Measurements from ENCODE around the gene NEDD1. TPM values are rescaled to one million over a fixed set of nuclear protein-coding genes. Genes with fewer than 3 reads are reported as not detected.

The NEDD1 gene
- total and polyA plus RNA-seq, 4 donors = 2.4 to 28.9 (median 3.9) TPM

DNA sequence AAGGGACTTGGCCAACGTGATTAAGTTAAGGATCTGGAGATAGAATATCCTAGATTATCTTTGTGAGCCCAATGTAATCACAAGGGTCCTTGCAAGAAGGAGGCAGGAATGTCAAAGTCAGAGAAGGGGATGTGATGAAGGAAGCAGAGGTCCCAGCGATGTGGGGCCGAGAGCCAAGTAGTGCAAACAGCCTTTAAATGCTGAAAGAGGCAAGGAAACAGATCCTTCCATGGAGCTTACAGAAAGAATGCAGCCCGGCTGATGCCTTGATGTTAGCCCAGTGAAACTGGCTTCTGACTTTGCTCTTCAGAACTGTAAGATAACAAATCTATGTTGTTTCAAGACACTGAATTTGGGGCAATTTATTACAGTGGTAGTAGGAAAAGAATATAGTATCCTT, 74.9 kb downstream of the NEDD1 start:
- Histone ChIP-seq H3K9ac (ENCODE audit: low read depth in 1 of 2, low read length in 2 of 2) (no peak overlapping the region), H3K4me3 (ENCODE audit: low read depth in 1 of 3, low read length in 3 of 3) (no peak overlapping the region), H3K36me3 (ENCODE audit: control insufficient read depth in 4 of 4, insufficient read depth in 3 of 4, low read depth in 1 of 4, low read length in 3 of 4) (no peaks in the 10 kb centered on the region), H3K4me1 (ENCODE audit: control insufficient read depth in 4 of 4, insufficient read depth in 4 of 4, low read length in 3 of 4) (peaks cover 0 to 11% (median 3%) of the 10 kb centered on the region in 4 donors), H3K27me3 (ENCODE audit: control insufficient read depth in 4 of 4, insufficient read depth in 4 of 4, low read length in 3 of 4) (peaks cover 0 to 3% (median 1%) of the 10 kb centered on the region in 4 donors), H3K9me3 (ENCODE audit: control insufficient read depth in 4 of 4, low read length in 3 of 4) (no peaks in the 10 kb centered on the region), H3K27ac (ENCODE audit: low read depth in 1 of 2, low read length in 2 of 2) (no peak overlapping the region)
- no peak for DNase-seq (ENCODE audit: low spot score)
- no peak for TF ChIP-seq CTCF (IDR thresholded peaks at IDR 0.05; ENCODE audit: low read depth, low read length, missing input control)
- TF ChIP-seq HNF4G (IDR thresholded peaks at IDR 0.05) = no peak
- TF ChIP-seq TAF1 (conservative IDR thresholded peaks at IDR 0.05) = no peak
- no peak for TF ChIP-seq FOXA2 (IDR thresholded peaks at IDR 0.05)
- no peak for TF ChIP-seq NR2F2 (IDR thresholded peaks at IDR 0.05)
- WGBS = 67% methylated on average over 4 of the region's 4 CpGs

GRCh38 chr12:96982671-96983070, 75.6 kb downstream of the NEDD1 start:
- H3K27ac ChIP-seq (ENCODE audit: low read depth in 1 of 2, low read length in 2 of 2) = no peak overlapping the region
- H3K9me3 ChIP-seq (ENCODE audit: control insufficient read depth in 4 of 4, low read length in 3 of 4) = no peaks in the 10 kb centered on the region
- no peak overlapping the region for H3K4me3 ChIP-seq (ENCODE audit: low read depth in 1 of 3, low read length in 3 of 3)
- 86% methylated on average over 4 of the region's 4 CpGs for WGBS
- peaks cover 0 to 11% (median 3%) of the 10 kb centered on the region in 4 donors for H3K4me1 ChIP-seq (ENCODE audit: control insufficient read depth in 4 of 4, insufficient read depth in 4 of 4, low read length in 3 of 4)
- no peak overlapping the region for H3K9ac ChIP-seq (ENCODE audit: low read depth in 1 of 2, low read length in 2 of 2)
- no peak for DNase-seq (ENCODE audit: low spot score)
- TF ChIP-seq YY1 (IDR thresholded peaks at IDR 0.05) (no peak), JUND (IDR thresholded peaks at IDR 0.05) (no peak), FOXA2 (IDR thresholded peaks at IDR 0.05) (no peak), FOXA1 (IDR thresholded peaks at IDR 0.05) (no peak), TAF1 (conservative IDR thresholded peaks at IDR 0.05) (no peak), HNF4G (IDR thresholded peaks at IDR 0.05) (no peak), HNF4A (conservative IDR thresholded peaks at IDR 0.05) (no peak), GABPA (IDR thresholded peaks at IDR 0.05 in 1 of 2, conservative IDR thresholded peaks at IDR 0.05 in 1 of 2) (no peak), RXRA (IDR thresholded peaks at IDR 0.05) (no peak), EGR1 (IDR thresholded peaks at IDR 0.05; ENCODE audit: low read depth in 2 of 2) (no peak), NR2F2 (IDR thresholded peaks at IDR 0.05) (no peak), CTCF (IDR thresholded peaks at IDR 0.05; ENCODE audit: low read depth, low read length, missing input control) (no peak), RAD21 (IDR thresholded peaks at IDR 0.05) (no peak), SP1 (IDR thresholded peaks at IDR 0.05) (no peak), ZBTB33 (IDR thresholded peaks at IDR 0.05) (no peak)
- TF ChIP-seq, protein P1, sequence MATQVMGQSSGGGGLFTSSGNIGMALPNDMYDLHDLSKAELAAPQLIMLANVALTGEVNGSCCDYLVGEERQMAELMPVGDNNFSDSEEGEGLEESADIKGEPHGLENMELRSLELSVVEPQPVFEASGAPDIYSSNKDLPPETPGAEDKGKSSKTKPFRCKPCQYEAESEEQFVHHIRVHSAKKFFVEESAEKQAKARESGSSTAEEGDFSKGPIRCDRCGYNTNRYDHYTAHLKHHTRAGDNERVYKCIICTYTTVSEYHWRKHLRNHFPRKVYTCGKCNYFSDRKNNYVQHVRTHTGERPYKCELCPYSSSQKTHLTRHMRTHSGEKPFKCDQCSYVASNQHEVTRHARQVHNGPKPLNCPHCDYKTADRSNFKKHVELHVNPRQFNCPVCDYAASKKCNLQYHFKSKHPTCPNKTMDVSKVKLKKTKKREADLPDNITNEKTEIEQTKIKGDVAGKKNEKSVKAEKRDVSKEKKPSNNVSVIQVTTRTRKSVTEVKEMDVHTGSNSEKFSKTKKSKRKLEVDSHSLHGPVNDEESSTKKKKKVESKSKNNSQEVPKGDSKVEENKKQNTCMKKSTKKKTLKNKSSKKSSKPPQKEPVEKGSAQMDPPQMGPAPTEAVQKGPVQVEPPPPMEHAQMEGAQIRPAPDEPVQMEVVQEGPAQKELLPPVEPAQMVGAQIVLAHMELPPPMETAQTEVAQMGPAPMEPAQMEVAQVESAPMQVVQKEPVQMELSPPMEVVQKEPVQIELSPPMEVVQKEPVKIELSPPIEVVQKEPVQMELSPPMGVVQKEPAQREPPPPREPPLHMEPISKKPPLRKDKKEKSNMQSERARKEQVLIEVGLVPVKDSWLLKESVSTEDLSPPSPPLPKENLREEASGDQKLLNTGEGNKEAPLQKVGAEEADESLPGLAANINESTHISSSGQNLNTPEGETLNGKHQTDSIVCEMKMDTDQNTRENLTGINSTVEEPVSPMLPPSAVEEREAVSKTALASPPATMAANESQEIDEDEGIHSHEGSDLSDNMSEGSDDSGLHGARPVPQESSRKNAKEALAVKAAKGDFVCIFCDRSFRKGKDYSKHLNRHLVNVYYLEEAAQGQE (IDR thresholded peaks at IDR 0.05) = no peak
- TF ChIP-seq, protein P2, sequence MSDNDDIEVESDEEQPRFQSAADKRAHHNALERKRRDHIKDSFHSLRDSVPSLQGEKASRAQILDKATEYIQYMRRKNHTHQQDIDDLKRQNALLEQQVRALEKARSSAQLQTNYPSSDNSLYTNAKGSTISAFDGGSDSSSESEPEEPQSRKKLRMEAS (IDR thresholded peaks at IDR 0.05) = no peak
- TF ChIP-seq, protein P3, sequence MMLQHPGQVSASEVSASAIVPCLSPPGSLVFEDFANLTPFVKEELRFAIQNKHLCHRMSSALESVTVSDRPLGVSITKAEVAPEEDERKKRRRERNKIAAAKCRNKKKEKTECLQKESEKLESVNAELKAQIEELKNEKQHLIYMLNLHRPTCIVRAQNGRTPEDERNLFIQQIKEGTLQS (IDR thresholded peaks at IDR 0.05) = no peak
- no peaks in the 10 kb centered on the region for H3K36me3 ChIP-seq (ENCODE audit: control insufficient read depth in 4 of 4, insufficient read depth in 3 of 4, low read depth in 1 of 4, low read length in 3 of 4)
- H3K27me3 ChIP-seq (ENCODE audit: control insufficient read depth in 4 of 4, insufficient read depth in 4 of 4, low read length in 3 of 4) = peaks cover 0 to 3% (median 1%) of the 10 kb centered on the region in 4 donors
